HEK293T (cell line): ENCODE measurements around the gene FERD3L.

Source experiments
- ARNT ChIP-seq: fragments of 450-650 bp; IDR thresholded peaks from 2 replicates; pipeline ENCODE4 v1.6.1; 2017; ENCODE audit warnings: mild to moderate bottlenecking
- BHLHE40 ChIP-seq: fragments of 450-650 bp; IDR thresholded peaks from 2 replicates; pipeline ENCODE4 v1.6.1; 2016; ENCODE audit warnings: mild to moderate bottlenecking, moderate library complexity, borderline replicate concordance
- CTBP1 ChIP-seq: fragments of 450-650 bp; IDR thresholded peaks from 2 replicates; pipeline ENCODE4 v1.6.1; 2016; ENCODE audit warnings: borderline replicate concordance
- ELF4 ChIP-seq: fragments of 450-650 bp; IDR thresholded peaks from 2 replicates; pipeline ENCODE4 v1.6.1; 2017; ENCODE audit warnings: antibody characterized with exemption
- FOXA1 ChIP-seq: fragments of 450-650 bp; IDR thresholded peaks from 2 replicates; pipeline ENCODE4 v1.6.1; 2016; ENCODE audit warnings: mild to moderate bottlenecking
- FOXK2 ChIP-seq: fragments of 450-650 bp; IDR thresholded peaks from 2 replicates; pipeline ENCODE4 v1.6.1; 2016; ENCODE audit warnings: mild to moderate bottlenecking
- FOXM1 ChIP-seq: fragments of 450-650 bp; IDR thresholded peaks from 2 replicates; pipeline ENCODE4 v1.6.1; 2017; ENCODE audit warnings: mild to moderate bottlenecking, borderline replicate concordance
- HDGF ChIP-seq: fragments of 450-650 bp; IDR thresholded peaks from 2 replicates; pipeline ENCODE4 v1.6.1; 2017; ENCODE audit warnings: antibody characterized with exemption, borderline replicate concordance
- LEF1 ChIP-seq: fragments of 450-650 bp; IDR thresholded peaks from 2 replicates; pipeline ENCODE4 v1.6.1; 2017; ENCODE audit warnings: mild to moderate bottlenecking, borderline replicate concordance
- NFRKB ChIP-seq: fragments of 450-650 bp; IDR thresholded peaks from 2 replicates; pipeline ENCODE4 v1.6.1; 2016; ENCODE audit warnings: mild to moderate bottlenecking, moderate library complexity
- SP1 ChIP-seq: fragments of 450-650 bp; IDR thresholded peaks from 2 replicates; pipeline ENCODE4 v1.6.1; 2017
- TARDBP ChIP-seq: fragments of 450-650 bp; IDR thresholded peaks from 2 replicates; pipeline ENCODE4 v1.6.1; 2016
- ZNF384 ChIP-seq: fragments of 450-650 bp; IDR thresholded peaks from 2 replicates; pipeline ENCODE4 v1.6.1; 2016
- TF ChIP-seq, protein P1 (sequence below): fragments of 450-650 bp; IDR thresholded peaks from 2 replicates; pipeline ENCODE4 v1.6.1; 2016

DNA sequence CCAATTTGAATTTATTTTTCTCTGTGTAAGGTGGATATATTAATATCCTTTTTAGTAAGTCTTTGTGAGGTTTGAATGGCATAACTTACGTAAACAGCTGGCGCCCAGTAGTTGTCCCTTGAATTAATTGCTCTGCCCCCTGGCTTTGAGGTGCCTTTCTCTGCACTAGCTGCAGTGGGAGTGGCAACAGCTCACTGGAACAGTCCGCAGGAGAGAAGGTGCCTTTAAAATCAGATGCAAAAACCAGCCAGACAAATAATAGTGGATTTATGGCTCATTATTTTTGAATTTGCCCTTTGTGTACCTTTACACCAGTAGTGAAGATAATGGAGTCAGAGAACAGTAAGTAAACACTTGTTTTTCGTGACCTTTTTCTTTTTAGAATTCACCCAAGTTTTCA lies 11.8 kb downstream of the FERD3L start:
- TF ChIP-seq SP1 (no peak), CTBP1 (no peak), FOXK2 (no peak), FOXM1 (no peak), BHLHE40 (no peak), HDGF (no peak), FOXA1 (no peak), NFRKB (no peak), ELF4 (no peak), TARDBP (no peak), ZNF384 (no peak), LEF1 (no peak), ARNT (no peak)
- TF ChIP-seq, protein P1, sequence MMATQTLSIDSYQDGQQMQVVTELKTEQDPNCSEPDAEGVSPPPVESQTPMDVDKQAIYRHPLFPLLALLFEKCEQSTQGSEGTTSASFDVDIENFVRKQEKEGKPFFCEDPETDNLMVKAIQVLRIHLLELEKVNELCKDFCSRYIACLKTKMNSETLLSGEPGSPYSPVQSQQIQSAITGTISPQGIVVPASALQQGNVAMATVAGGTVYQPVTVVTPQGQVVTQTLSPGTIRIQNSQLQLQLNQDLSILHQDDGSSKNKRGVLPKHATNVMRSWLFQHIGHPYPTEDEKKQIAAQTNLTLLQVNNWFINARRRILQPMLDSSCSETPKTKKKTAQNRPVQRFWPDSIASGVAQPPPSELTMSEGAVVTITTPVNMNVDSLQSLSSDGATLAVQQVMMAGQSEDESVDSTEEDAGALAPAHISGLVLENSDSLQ = no peak
